Transverse colon (tissue), 4 donors: ENCODE results near the gene CBX5.

Experiments used
- POLR2A ChIP-seq: fragments of 450-650 bp; IDR thresholded peaks from one replicate; pipeline ENCODE4 v1.6.1; 2016; ENCODE audit warnings: antibody characterized with exemption, mild to moderate bottlenecking, moderate library complexity
- POLR2AphosphoS5 ChIP-seq, 3 donors: sonication (generic); formaldehyde crosslinking; IDR thresholded peaks; one replicate each; pipeline ENCODE4 v1.6.1; 2016; ENCODE audit warnings: antibody characterized with exemption in 3 of 3
- TF ChIP-seq, protein P1 (sequence below), 5 experiments: fragments of 200-600 bp in 3 of 5; fragments of 450-650 bp in 2 of 5; sonication (generic) in 3 of 5; IDR thresholded peaks; 1 replicate in 2 of 5; 2 replicates in 3 of 5; pipeline ENCODE4 v1.5.1; 2016 to 2017; ENCODE audit warnings: antibody characterized with exemption in 5 of 5, inconsistent platforms in 3 of 5, mild to moderate bottlenecking in 2 of 5, moderate library complexity in 1 of 5

DNA sequence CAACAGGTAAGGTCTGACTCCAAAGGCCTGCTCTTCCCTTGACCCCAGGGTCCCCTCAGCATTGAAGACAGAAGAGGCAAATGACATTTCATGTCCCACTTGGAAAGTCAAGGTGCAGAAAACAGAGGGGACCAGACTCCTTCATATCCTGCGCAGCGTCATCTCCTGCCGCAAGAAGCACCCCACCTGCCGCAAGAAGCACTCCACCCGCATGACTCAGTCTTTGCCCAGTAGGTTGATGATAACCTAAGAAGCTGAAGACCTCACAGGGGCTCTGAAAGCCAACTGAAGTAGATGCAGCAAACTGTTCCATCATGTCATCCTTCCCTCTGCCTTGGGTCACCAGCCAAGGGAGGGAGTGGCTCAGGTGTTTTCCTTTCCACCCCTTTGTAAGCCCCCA lies 79.5 kb downstream of the CBX5 start:
- TF ChIP-seq, protein P1, sequence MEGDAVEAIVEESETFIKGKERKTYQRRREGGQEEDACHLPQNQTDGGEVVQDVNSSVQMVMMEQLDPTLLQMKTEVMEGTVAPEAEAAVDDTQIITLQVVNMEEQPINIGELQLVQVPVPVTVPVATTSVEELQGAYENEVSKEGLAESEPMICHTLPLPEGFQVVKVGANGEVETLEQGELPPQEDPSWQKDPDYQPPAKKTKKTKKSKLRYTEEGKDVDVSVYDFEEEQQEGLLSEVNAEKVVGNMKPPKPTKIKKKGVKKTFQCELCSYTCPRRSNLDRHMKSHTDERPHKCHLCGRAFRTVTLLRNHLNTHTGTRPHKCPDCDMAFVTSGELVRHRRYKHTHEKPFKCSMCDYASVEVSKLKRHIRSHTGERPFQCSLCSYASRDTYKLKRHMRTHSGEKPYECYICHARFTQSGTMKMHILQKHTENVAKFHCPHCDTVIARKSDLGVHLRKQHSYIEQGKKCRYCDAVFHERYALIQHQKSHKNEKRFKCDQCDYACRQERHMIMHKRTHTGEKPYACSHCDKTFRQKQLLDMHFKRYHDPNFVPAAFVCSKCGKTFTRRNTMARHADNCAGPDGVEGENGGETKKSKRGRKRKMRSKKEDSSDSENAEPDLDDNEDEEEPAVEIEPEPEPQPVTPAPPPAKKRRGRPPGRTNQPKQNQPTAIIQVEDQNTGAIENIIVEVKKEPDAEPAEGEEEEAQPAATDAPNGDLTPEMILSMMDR (IDR thresholded peaks at IDR 0.05): no peak
- no peak for TF ChIP-seq POLR2A
- TF ChIP-seq POLR2AphosphoS5 (IDR thresholded peaks at IDR 0.05): no peak
